Measurements from ENCODE around the gene SPATA13.
"Not testable (repeated sequence)": the region's sequence is repeated elsewhere in the genome, so short reads cannot be mapped to it uniquely, and the experiment has no call there.

The SPATA13 gene

GRCh38 chr13:24215732-24216131, 55.2 kb downstream of the SPATA13 start:
- ATAC-seq, result no peak
- TF ChIP-seq ZFP3 (CRISPR knock-in tag; IDR thresholded peaks at IDR 0.05) (no peak), TSHZ2 (CRISPR knock-in tag; IDR thresholded peaks at IDR 0.05) (no peak), PPARA (CRISPR knock-in tag; IDR thresholded peaks at IDR 0.05; ENCODE audit: borderline replicate concordance) (no peak), ESRRG (CRISPR knock-in tag; IDR thresholded peaks at IDR 0.05) (no peak)

- no peak for ATAC-seq
- TF ChIP-seq OSR1 (CRISPR knock-in tag; IDR thresholded peaks at IDR 0.05) (no peak), GLIS3 (CRISPR knock-in tag; IDR thresholded peaks at IDR 0.05) (no peak), ESRRG (CRISPR knock-in tag; IDR thresholded peaks at IDR 0.05) (no peak), TCF4 (CRISPR knock-in tag; IDR thresholded peaks at IDR 0.05; ENCODE audit: borderline replicate concordance) (no peak), PPARA (CRISPR knock-in tag; IDR thresholded peaks at IDR 0.05; ENCODE audit: borderline replicate concordance) (no peak), RARB (CRISPR knock-in tag; IDR thresholded peaks at IDR 0.05) (no peak), TSHZ2 (CRISPR knock-in tag; IDR thresholded peaks at IDR 0.05) (no peak), TOX (CRISPR knock-in tag; IDR thresholded peaks at IDR 0.05; ENCODE audit: borderline replicate concordance) (no peak), ARNTL (CRISPR knock-in tag; IDR thresholded peaks at IDR 0.05; ENCODE audit: borderline replicate concordance, low read depth) (no peak), CSDC2 (CRISPR knock-in tag; IDR thresholded peaks at IDR 0.05) (no peak), POU6F1 (CRISPR knock-in tag; IDR thresholded peaks at IDR 0.05; ENCODE audit: borderline replicate concordance, low read depth) (no peak), ZFP3 (CRISPR knock-in tag; IDR thresholded peaks at IDR 0.05) (no peak), ZFP30 (CRISPR knock-in tag; IDR thresholded peaks at IDR 0.05) (no peak), BACH2 (CRISPR knock-in tag; IDR thresholded peaks at IDR 0.05; ENCODE audit: borderline replicate concordance) (no peak), CREB5 (CRISPR knock-in tag; IDR thresholded peaks at IDR 0.05; ENCODE audit: low read depth) (no peak)
These were observed 55.7 kb downstream of the SPATA13 start for GRCh38 chr13:24216176-24216575.

- ATAC-seq, result not testable (repeated sequence)
These were observed 56.3 kb downstream of the SPATA13 start for GRCh38 chr13:24216779-24217178.

- no peak for ATAC-seq
- TF ChIP-seq TCF4 (CRISPR knock-in tag; IDR thresholded peaks at IDR 0.05; ENCODE audit: borderline replicate concordance), result no peak
- TF ChIP-seq ZFP3 (CRISPR knock-in tag; IDR thresholded peaks at IDR 0.05), result no peak
- no peak for TF ChIP-seq ZNF565 (CRISPR knock-in tag; conservative IDR thresholded peaks at IDR 0.05; ENCODE audit: low read depth)
- TF ChIP-seq ZNF8 (CRISPR knock-in tag; IDR thresholded peaks at IDR 0.05), result no peak
- no peak for TF ChIP-seq CSRNP3 (CRISPR knock-in tag; IDR thresholded peaks at IDR 0.05)
- TF ChIP-seq GLIS3 (CRISPR knock-in tag; IDR thresholded peaks at IDR 0.05), result no peak
- no peak for TF ChIP-seq ESRRG (CRISPR knock-in tag; IDR thresholded peaks at IDR 0.05)
- TF ChIP-seq CSDC2 (CRISPR knock-in tag; IDR thresholded peaks at IDR 0.05), result no peak
- no peak for TF ChIP-seq POU6F1 (CRISPR knock-in tag; IDR thresholded peaks at IDR 0.05; ENCODE audit: borderline replicate concordance, low read depth)
- TF ChIP-seq CREB5 (CRISPR knock-in tag; IDR thresholded peaks at IDR 0.05; ENCODE audit: low read depth), result no peak
These were observed 57.2 kb downstream of the SPATA13 start for GRCh38 chr13:24217601-24218281.

Data from SK-N-SH treated with all-trans-retinoic acid at 6 μM for 48 hours (cell line).